PC-9 (cell line): Measurements from ENCODE around the gene COL1A2.

Experiments
- EZH2 ChIP-seq: fragments of 200-600 bp; sonication (generic); IDR thresholded peaks from 2 replicates; pipeline ENCODE4 v1.8.0; 2017; ENCODE audit warnings: antibody characterized with exemption, low read depth
- TF ChIP-seq, protein P1 (sequence below): fragments of 200-600 bp; sonication (generic); conservative IDR thresholded peaks from 2 replicates; pipeline ENCODE4 v1.6.1; 2017; ENCODE audit warnings: mixed run types, antibody characterized with exemption, mild to moderate bottlenecking, moderate library complexity

DNA sequence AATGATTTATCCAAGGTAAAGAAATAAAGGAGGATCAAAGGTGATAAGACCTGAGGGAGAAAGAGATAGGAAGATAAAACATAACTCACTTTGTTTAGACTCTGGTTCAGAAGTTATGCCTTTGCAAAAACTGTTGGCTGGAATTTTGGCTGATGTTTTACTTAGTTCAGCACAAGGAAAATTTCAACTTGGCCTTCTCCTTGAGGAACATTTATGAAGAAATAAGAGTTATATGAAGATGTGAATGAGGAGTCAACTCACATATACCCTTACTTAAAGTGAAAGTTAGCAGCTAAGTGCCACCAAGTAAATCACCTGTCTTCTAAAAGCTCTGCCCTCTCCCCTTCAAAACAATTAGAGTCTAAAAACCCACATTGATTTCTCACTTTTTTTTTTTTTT, 39.7 kb upstream of the COL1A2 start:
- TF ChIP-seq, protein P1, sequence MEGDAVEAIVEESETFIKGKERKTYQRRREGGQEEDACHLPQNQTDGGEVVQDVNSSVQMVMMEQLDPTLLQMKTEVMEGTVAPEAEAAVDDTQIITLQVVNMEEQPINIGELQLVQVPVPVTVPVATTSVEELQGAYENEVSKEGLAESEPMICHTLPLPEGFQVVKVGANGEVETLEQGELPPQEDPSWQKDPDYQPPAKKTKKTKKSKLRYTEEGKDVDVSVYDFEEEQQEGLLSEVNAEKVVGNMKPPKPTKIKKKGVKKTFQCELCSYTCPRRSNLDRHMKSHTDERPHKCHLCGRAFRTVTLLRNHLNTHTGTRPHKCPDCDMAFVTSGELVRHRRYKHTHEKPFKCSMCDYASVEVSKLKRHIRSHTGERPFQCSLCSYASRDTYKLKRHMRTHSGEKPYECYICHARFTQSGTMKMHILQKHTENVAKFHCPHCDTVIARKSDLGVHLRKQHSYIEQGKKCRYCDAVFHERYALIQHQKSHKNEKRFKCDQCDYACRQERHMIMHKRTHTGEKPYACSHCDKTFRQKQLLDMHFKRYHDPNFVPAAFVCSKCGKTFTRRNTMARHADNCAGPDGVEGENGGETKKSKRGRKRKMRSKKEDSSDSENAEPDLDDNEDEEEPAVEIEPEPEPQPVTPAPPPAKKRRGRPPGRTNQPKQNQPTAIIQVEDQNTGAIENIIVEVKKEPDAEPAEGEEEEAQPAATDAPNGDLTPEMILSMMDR = no peak
- no peak for TF ChIP-seq EZH2
